SW480 (cell line): ENCODE data around the gene TRAF6.
A peak's percentile ranks its signal among the peaks of the same experiment; 100 is the strongest.
"Not testable (repeated sequence)": the region's sequence is repeated elsewhere in the genome, so short reads cannot be mapped to it uniquely, and the experiment has no call there.

Experiments
- DNase-seq: peaks from one replicate; pipeline ENCODE4 v3.0.0-alpha.2; 2016; ENCODE audit warnings: low spot score

Gene TRAF6

GRCh38 chr11:36493332-36493731, 16.7 kb downstream of the TRAF6 start:
- DNase-seq, result no peak

- DNase-seq, result peak; percentile 55
Observed at GRCh38 chr11:36492724-36493304, 17.3 kb downstream of the TRAF6 start.

GRCh38 chr11:36490026-36490806, 19.9 kb downstream of the TRAF6 start:
- DNase-seq, result no peak

GRCh38 chr11:36488096-36488495, 22.0 kb downstream of the TRAF6 start:
- no peak for DNase-seq

- no peak for DNase-seq
Observed at GRCh38 chr11:36487619-36488018, 22.5 kb downstream of the TRAF6 start.

GRCh38 chr11:36485298-36486002, 24.6 kb downstream of the TRAF6 start:
- DNase-seq, result no peak

GRCh38 chr11:36483042-36483441, 27.0 kb downstream of the TRAF6 start:
- not testable (repeated sequence) for DNase-seq

GRCh38 chr11:36480833-36481232, 29.2 kb downstream of the TRAF6 start:
- DNase-seq, result no peak

- peak; percentile 57 for DNase-seq
Observed at GRCh38 chr11:36478700-36479329, 31.3 kb downstream of the TRAF6 start.

- DNase-seq, result no peak
Observed at GRCh38 chr11:36475192-36475591, 34.9 kb downstream of the TRAF6 start.

GRCh38 chr11:36471577-36471976, 38.5 kb downstream of the TRAF6 start:
- no peak for DNase-seq

GRCh38 chr11:36469881-36470802, 39.9 kb downstream of the TRAF6 start:
- DNase-seq, result no peak

GRCh38 chr11:36469063-36469462, 41.0 kb downstream of the TRAF6 start:
- DNase-seq, result no peak

GRCh38 chr11:36467916-36468315, 42.2 kb downstream of the TRAF6 start:
- DNase-seq, result peak; percentile 58

GRCh38 chr11:36467012-36467411, 43.1 kb downstream of the TRAF6 start:
- DNase-seq, result no peak

GRCh38 chr11:36465449-36466163, 44.5 kb downstream of the TRAF6 start:
- DNase-seq, result no peak

- no peak for DNase-seq
Observed at GRCh38 chr11:36464720-36465119, 45.4 kb downstream of the TRAF6 start.

GRCh38 chr11:36463781-36464180, 46.3 kb downstream of the TRAF6 start:
- no peak for DNase-seq

GRCh38 chr11:36462321-36462720, 47.8 kb downstream of the TRAF6 start:
- no peak for DNase-seq

GRCh38 chr11:36460220-36460619, 49.9 kb downstream of the TRAF6 start:
- no peak for DNase-seq

- no peak for DNase-seq
Observed at GRCh38 chr11:36459046-36459445, 51.0 kb downstream of the TRAF6 start.
